OCI-LY7 (cell line): Measurements from ENCODE around the gene MCTP2.

Experiments
- CTCF ChIP-seq: fragments of 200-600 bp; sonication (generic); conservative IDR thresholded peaks from 2 replicates; pipeline ENCODE4 v1.5.1; 2014; ENCODE audit warnings: mild to moderate bottlenecking, antibody characterized with exemption, low read length, moderate library complexity, mixed read lengths
- EZH2phosphoT487 ChIP-seq: fragments of 200-600 bp; sonication (generic); IDR thresholded peaks from 2 replicates; pipeline ENCODE4 v1.6.1; 2018; ENCODE audit warnings: low read depth, borderline replicate concordance, mild to moderate bottlenecking, mixed run types, antibody characterized with exemption, low read length, moderate library complexity, mixed read lengths

DNA sequence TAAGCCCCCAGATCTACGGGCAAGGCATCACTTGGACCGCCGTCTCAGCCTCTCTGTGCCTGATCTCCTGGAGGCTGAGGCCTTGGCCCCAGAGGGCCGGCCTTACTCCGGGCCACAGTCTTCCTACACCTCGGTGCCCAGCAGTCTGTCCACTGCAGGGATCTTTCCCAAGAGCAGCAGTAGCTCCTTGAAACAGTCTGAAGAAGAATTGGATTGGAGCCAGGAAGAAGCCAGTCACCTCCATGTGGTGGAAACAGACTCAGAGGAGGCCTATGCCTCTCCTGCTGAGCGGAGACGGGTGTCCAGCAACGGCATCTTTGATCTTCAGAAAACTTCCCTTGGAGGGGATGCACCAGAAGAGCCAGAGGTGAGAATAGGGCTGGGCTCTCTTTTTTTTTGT lies 67.0 kb downstream of the MCTP2 start:
- TF ChIP-seq CTCF, result no peak
- TF ChIP-seq EZH2phosphoT487, result no peak
